Cardiac fibroblast (primary cell): ENCODE data around the gene CRABP2.

ENCODE experiments used
- DNase-seq, 2 donors: peaks; one replicate each; pipeline versions ENCODE4 v3.0.0 to v3.0.0-alpha.2; 2010; ENCODE audit warnings: low read depth in 2 of 2
- H3K4me3 ChIP-seq, 2 donors: replicated peaks in 1 of 2; 1 replicate in 1 of 2; 2 replicates in 1 of 2; pipeline ENCODE4 v1.5.1; 2011; ENCODE audit warnings: low read depth in 2 of 2, low read length in 2 of 2, mild to moderate bottlenecking in 2 of 2, moderate library complexity in 1 of 2
- TF ChIP-seq, protein P1 (sequence below): IDR thresholded peaks from one replicate; pipeline ENCODE4 v1.5.1; 2011; ENCODE audit warnings: low read depth, mild to moderate bottlenecking, low read length, inconsistent platforms

CRABP2 gene

DNA sequence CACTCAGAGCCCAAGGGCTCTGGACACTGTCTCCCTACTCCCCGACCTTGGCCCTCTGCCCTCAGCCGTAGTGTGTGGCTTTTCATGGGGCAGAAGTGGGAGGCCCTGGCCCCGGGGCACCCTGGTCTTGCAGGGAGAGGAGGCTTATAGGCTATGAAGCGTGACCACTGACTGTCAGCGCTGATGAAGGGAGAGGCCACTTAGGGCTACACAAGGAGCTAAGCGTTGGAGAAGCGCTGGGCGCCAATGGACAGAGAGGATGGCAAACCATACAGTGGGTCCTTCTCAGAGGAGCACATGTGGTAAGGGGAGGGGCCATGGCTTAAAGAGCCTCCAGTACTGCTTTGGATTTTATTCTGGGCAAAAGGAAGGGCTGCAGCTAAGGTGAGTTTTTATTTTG lies 7.9 kb downstream of the CRABP2 start:
- H3K4me3 ChIP-seq = no peak overlapping the region
- DNase-seq = no peak
- TF ChIP-seq, protein P1, sequence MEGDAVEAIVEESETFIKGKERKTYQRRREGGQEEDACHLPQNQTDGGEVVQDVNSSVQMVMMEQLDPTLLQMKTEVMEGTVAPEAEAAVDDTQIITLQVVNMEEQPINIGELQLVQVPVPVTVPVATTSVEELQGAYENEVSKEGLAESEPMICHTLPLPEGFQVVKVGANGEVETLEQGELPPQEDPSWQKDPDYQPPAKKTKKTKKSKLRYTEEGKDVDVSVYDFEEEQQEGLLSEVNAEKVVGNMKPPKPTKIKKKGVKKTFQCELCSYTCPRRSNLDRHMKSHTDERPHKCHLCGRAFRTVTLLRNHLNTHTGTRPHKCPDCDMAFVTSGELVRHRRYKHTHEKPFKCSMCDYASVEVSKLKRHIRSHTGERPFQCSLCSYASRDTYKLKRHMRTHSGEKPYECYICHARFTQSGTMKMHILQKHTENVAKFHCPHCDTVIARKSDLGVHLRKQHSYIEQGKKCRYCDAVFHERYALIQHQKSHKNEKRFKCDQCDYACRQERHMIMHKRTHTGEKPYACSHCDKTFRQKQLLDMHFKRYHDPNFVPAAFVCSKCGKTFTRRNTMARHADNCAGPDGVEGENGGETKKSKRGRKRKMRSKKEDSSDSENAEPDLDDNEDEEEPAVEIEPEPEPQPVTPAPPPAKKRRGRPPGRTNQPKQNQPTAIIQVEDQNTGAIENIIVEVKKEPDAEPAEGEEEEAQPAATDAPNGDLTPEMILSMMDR = no peak

DNA sequence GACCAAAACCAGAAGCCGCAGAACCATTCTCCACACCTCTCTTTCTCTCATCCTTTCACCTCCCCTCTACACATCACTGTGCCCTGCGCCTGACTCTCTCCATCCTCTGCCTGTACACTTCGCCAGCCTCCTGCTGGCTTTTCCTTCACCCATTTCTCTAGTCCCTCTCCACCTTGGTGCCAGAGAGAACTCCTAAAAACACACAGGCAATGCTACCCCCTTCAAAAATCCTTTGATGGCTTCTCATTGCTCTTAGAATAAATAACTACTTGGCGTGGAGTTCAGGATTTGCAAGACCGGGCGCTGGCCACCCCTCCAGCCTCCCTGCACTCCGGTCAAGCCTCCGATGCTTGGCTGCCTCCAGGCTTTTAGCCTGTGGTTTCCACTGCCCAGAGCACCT lies 8.6 kb downstream of the CRABP2 start:
- TF ChIP-seq, protein P1 = no peak
- DNase-seq = no peak
- no peak overlapping the region for H3K4me3 ChIP-seq

DNA sequence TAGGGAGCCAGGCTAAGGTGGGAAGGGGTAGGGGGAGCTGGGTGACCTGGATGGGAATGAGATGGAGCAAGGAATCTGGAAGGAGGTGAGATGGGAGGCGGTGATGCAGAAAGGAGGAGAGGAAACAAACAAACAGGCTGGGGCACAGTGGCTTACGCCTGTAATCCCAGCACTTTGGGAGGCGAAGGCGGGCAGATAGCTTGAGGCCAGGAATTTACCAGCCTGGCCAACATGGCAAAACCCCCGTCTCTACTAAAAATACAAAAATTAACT lies 10.8 kb downstream of the CRABP2 start:
- TF ChIP-seq, protein P1 = no peak
- no peak overlapping the region for H3K4me3 ChIP-seq
- DNase-seq = no peak

DNA sequence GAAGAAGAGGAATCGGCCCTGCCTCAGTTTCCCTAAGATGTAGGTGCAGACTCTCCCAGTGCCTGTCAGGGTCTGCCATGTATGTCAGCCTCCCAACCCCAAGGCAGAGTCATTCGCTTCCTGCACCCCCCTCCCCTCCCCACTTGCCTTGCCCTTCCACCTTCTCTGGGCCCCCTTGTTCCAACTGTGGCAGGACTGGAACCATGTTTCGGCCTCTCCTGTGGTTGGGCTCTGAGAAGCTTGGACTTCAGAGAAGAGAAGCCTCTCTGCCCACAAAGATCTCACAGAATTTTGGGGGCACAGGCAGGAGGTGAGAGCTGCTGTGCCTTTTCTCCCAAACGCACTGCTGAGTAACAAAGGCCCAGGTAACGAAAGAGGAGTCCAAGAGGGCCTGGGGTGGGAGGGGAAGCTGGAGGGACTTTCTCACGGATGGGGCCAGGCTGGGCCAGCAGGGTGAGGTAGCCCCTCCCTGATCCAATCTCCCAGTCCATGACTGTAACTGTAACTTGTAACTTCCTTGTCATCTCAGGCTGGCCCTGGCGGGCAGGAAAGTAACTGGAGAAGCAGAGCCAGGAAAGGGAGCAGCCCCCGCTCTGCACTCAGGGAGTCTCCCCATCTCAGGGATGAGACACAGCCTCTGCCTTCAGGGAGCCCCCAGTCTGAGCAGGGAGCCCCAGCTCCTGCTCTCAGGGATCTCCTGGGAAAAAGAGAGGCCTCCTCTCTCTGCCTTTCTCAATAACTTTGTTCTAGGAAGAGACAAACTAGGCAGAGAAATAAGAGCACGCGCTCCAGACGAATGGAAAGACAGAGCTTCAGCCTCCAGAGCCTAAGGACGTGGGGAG lies 11.3 kb downstream of the CRABP2 start:
- TF ChIP-seq, protein P1 = no peak
- no peak overlapping the region for H3K4me3 ChIP-seq
- no peak for DNase-seq

DNA sequence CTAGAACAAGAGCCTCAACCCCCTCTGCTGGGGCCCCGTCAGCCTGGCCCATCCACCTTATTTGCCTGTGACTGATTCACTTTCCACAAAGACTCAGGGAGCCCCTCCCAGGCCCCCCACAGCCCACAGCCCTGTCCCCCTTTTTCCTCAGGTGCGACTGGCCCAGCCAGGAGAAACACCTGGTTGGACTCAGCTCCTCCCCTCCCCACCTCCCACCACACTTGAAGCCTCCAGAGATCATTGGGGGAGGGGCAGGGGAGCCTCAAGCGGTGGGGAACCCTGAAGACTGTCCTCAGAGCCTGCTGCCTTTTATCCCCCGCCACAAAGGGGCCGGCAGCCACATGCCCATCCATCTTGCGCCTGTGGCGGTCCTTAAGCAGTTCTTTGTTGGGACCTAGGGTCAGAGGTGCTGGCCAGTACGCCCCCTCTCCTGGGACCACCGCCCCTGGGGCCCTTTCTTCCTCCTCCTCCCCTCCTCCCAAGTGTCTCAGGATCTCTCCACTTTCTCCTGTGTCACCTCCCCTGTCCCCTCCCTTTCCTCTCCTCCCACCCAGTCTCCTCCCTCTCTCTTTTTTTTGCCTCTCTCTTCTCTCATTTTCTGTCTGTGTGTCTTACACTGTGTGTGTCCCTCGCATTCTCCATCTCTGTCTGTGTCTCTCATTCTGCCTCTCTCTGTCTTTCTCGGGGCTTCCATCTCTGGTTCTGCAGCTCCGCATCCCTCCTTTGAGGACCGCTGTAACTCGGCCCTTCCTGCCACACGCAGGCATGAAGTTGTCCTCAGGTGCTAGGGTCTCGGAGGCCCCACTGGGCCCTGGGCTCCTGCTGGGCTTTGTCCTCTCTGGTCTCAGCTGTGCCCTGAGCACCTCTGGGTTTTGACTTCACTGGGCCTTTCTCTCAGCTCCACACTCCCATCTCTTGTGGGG lies 12.2 kb downstream of the CRABP2 start:
- DNase-seq = no peak
- H3K4me3 ChIP-seq = no peak overlapping the region
- TF ChIP-seq, protein P1 = no peak

GRCh38 chr1:156692441-156692924 lies 12.9 kb downstream of the CRABP2 start:
- no peak for DNase-seq
- H3K4me3 ChIP-seq = no peak overlapping the region

More at GRCh38 chr1:156692441-156692924, 12.9 kb downstream of the CRABP2 start:
- TF ChIP-seq, protein P1 = no peak
